SK-N-MC (cell line): ENCODE data around the gene LMBR1L.

Experiments
- DNase-seq: peaks from one replicate; pipeline ENCODE4 v3.0.0-alpha.2; 2011; ENCODE audit warnings: low read depth, low spot score
- H3K27ac ChIP-seq: fragments of 200-600 bp; sonication (generic); 2 replicates; pipeline ENCODE4 v1.5.1; 2016; ENCODE audit warnings: mixed run types
- H3K36me3 ChIP-seq: fragments of 200-600 bp; sonication (generic); 2 replicates; pipeline ENCODE4 v1.6.1; 2017; ENCODE audit warnings: antibody characterized with exemption, low read length, mixed read lengths; ENCODE audit not compliant: insufficient read depth
- H3K4me3 ChIP-seq: fragments of 200-600 bp; sonication (generic); 2 replicates; pipeline ENCODE4 v1.5.1; 2016
- H3K9ac ChIP-seq: fragments of 200-600 bp; sonication (generic); 2 replicates; pipeline ENCODE4 v1.8.0; 2017; ENCODE audit warnings: mixed run types, mixed read lengths; ENCODE audit not compliant: insufficient read length
- H3K9me3 ChIP-seq: fragments of 200-600 bp; sonication (generic); 2 replicates; pipeline ENCODE4 v1.6.1; 2017; ENCODE audit warnings: low read depth, mild to moderate bottlenecking, antibody characterized with exemption, low read length, moderate library complexity, mixed read lengths
- EZH2 ChIP-seq: fragments of 200-600 bp; sonication (generic); IDR thresholded peaks from one replicate; pipeline ENCODE4 v1.6.1; 2017; ENCODE audit warnings: antibody characterized with exemption
- FOXP2 ChIP-seq: optimal IDR thresholded peaks from 2 replicates; pipeline ENCODE3; 2011; ENCODE audit warnings: mild to moderate bottlenecking, moderate library complexity; ENCODE audit not compliant: insufficient read depth; ENCODE audit errors: extremely low read length, control extremely low read depth
- POLR2AphosphoS5 ChIP-seq: IDR thresholded peaks from 2 replicates; pipeline ENCODE4 v1.6.1; 2012; ENCODE audit warnings: mild to moderate bottlenecking, low read depth, low read length, borderline replicate concordance

LMBR1L gene

DNA sequence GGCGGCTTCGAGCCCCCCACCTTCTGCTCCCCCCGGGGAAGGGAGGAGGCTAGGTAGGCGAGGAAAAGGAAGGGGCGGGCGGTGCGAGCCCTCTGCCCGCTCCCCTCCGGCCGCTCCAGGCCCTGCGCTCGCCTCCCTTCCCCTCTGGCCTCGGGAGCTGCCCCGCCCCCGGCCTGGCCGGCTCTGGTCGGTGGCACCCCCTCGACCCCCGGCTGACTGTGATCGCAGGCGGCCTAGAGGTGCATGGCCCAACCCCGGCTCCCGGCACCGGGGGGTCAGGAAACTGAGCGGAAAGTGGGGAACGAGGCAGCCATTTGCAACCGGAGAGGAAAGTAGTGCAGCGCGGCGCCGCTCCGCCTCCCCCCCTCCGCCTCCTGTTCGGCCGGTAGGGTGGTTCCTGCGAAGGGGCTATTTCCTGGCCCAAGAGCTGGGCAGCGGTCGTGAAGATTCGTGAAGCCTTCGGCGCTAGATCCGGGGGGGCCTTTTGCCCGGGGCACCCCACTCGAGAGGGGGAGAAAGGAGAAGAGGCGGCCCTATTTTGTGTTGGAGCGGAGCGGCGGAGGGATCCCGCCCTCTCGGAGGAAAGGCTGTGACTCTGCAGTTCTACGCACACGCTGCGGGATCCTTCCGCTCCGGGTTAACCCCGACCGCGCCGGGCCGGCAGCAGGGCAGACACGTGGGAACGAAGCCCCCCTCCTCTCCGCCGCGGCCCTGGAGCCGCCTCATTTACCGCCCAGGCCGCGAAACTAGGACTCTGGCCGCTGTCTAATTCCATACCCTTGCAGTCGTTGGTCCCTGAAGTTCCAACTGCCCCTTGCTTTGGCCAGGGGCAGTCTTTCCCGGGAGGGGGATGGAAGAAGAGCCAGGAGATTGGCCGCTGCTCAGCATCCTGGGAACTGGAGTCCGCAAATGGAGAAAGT lies 50.1 kb downstream of the LMBR1L start, which contains the start of gene KMT2D:
KMT2D (minus strand) TSS at position 558 of the 920 bp plus-strand sequence. CDS start 5,470 bp downstream, outside the sequence.
- Histone ChIP-seq H3K4me3 (peak within 1 kb of the TSS; percentile 95), H3K27ac (peak within 1 kb of the TSS; percentile 97), H3K9me3 (no peaks in the 10 kb centered on the region), H3K36me3 (peaks cover 3% of the 10 kb centered on the region; the same call in 1 of the 2 replicates), H3K9ac (peak within 1 kb of the TSS; percentile 98)
- DNase-seq = peak; percentile 78
- peak; percentile 83 for TF ChIP-seq POLR2AphosphoS5
- no peak for TF ChIP-seq EZH2

DNA sequence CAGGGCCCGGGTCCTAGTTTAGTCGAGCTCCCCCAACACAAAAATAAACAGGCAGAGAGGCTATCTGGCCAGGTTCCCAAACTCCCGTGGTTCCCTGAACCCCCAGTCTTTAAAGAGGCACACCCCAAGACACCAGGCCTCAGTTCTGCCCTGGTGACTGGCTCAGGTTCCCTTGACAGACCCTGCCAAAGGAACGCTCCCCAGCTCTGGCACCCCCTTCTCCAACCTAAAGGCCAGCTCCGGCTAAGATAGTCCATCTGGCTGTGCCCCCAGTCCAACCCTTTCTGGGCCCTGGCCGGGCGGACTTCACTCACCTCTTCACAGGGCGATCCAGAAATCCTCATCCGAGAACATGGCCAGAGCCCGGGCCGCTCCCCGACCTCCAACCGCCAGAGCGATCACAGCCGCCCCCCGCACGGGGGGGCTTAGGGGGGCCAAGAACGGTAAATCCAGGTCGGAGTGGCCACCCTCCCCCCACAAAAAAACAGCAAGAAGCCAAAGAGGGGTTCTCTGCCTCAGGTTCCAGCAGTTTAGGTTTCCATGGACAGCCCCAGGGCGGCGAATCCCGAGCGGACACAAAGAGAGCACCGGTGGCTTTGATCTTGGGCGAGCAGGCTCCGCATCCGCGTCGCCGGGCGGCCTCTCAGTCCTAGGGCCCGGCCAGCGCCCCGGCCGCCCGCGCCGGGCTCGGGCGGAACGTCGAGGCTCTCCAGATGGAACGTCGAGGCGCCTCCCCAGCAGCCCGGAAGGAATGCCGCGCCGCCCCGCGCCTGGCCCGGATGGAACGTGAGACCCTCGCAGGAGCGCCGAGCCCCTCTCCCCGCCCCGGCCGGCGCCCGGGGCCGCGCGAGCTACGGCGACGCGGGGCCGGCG lies 51.1 kb downstream of the LMBR1L start:
- Histone ChIP-seq H3K9ac (peak overlapping the region; percentile 98), H3K36me3 (peaks cover 13% of the 10 kb centered on the region), H3K27ac (peak overlapping the region; percentile 97), H3K4me3 (peak overlapping the region; percentile 95), H3K9me3 (no peaks in the 10 kb centered on the region)
- TF ChIP-seq POLR2AphosphoS5 = no peak
- no peak for TF ChIP-seq FOXP2
- TF ChIP-seq EZH2 = no peak
- DNase-seq = no peak

DNA sequence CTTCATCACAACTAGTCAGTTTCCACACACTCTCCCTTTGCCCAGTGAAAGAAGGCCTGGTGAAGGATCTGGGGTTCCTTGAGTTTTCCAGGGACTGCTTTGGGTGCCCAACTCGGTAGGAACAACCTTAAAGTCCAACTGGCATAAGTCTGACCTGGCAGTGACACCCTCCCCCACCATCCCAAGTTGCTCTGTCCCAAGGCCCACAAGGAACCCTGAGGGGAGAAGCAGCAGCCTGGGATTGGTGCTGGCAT lies 51.7 kb downstream of the LMBR1L start:
- Histone ChIP-seq H3K4me3 (peak overlapping the region; percentile 95), H3K27ac (0 out of 2 replicates have a peak overlapping the region, but pooled peaks have one; percentile 97), H3K36me3 (peaks cover 18% of the 10 kb centered on the region), H3K9me3 (no peaks in the 10 kb centered on the region), H3K9ac (peak overlapping the region; percentile 98)
- DNase-seq = no peak
- TF ChIP-seq FOXP2 (no peak), POLR2AphosphoS5 (no peak), EZH2 (no peak)

DNA sequence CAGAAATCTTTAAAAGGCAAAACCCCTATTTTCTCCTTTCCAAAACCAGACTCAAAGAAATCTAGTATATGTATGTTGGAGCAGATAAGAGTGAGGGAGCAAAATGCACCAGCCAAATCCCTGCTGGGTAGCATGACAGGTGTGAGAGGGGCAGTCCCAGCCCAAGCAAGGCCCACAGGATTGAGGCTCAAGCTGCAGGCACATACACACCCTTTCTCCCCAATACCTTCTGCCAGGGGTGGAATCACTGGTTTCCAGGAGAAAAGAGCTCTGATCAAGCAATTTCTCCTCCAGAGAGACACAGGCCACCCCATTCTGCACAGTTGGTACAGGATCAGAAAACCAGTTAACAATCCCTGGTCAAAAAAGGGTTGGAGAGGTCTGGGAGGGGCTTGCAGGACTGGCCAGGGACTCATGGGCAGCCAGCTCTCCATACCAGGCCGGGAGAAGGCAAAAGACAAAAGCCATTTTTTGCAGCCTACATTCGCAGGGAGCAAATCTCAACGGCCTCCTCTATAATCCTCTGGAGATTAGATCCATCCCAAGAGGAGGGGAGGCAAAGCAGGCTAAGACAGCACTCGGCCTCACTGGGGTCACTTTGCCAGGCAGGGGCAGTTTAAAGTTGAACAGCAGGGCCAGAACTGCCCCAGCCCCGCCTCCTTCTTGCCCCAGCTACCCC lies 52.1 kb downstream of the LMBR1L start:
- Histone ChIP-seq H3K9me3 (no peaks in the 10 kb centered on the region), H3K27ac (no peak overlapping the region), H3K36me3 (peaks cover 23% of the 10 kb centered on the region), H3K9ac (peak overlapping the region; percentile 98), H3K4me3 (peak overlapping the region; percentile 95)
- no peak for DNase-seq
- TF ChIP-seq POLR2AphosphoS5 = no peak
- TF ChIP-seq EZH2 = no peak
- TF ChIP-seq FOXP2 = no peak

DNA sequence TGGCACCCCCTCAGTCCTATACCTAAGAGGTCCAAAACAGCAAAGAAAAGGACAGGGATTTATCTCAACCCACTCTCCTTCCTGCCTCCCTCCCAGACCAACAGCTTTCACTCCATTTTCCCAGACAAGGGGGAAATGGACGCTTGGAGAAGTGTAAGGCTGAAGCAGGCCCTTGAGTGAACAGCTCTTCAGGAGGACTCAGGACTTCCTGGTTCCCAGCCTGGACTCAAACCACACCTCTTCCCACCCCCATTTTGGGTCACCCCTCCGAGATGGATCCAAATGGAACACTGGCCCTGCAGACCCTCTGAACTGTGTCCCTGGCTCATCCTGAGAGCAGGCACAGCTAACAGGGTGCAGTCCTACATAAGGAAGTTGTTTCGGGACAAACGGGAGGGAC lies 52.8 kb downstream of the LMBR1L start:
- Histone ChIP-seq H3K9me3 (no peaks in the 10 kb centered on the region), H3K9ac (peak overlapping the region; percentile 98), H3K4me3 (peak overlapping the region; percentile 95), H3K36me3 (peaks cover 29% of the 10 kb centered on the region), H3K27ac (no peak overlapping the region; the same call in 1 of the 2 replicates)
- no peak for TF ChIP-seq FOXP2
- TF ChIP-seq EZH2 = no peak
- TF ChIP-seq POLR2AphosphoS5 = no peak
- no peak for DNase-seq

DNA sequence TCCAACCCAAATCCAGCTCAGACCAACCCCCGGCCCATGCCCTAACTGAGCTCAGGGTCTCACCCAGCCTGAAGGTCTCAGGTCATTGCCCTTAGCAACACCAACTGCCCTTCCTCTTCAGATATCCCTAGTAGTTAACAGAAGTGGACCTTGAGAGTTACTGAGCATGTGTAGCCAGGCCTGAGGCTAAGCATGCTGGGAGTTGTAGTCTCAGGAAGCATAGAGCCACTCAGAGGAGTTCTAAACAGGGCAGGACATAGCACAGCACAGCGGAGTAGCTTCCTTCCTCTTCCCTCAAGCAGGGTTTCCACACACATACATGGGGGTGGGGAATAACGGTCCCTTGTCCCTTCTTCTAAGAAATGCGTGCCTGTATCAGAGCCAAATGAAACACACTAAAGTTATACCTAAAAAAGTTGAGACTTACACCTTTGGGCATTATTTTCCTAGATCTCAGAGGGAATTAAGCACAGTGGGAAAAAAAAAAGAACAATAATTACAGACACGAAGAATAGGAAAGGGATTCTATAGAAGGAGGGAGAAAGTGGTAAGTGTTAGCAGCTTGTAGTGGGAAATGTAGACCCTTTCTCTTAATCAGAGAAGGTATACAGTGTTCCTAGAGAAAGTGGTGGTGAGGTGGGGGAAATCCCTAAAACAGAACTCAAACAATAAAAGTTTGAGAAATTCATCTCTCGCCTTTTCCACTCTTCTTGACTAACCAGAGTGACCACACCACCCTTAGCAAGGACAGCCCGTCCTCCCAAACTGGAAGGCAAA lies 54.5 kb downstream of the LMBR1L start:
- peak; percentile 62 for DNase-seq
- TF ChIP-seq POLR2AphosphoS5 = no peak
- no peak for TF ChIP-seq EZH2
- peak; percentile 38 for TF ChIP-seq FOXP2
- Histone ChIP-seq H3K4me3 (peak overlapping the region; percentile 95), H3K27ac (peak overlapping the region; percentile 84), H3K9ac (peak overlapping the region; percentile 98), H3K9me3 (no peaks in the 10 kb centered on the region), H3K36me3 (peaks cover 46% of the 10 kb centered on the region)

DNA sequence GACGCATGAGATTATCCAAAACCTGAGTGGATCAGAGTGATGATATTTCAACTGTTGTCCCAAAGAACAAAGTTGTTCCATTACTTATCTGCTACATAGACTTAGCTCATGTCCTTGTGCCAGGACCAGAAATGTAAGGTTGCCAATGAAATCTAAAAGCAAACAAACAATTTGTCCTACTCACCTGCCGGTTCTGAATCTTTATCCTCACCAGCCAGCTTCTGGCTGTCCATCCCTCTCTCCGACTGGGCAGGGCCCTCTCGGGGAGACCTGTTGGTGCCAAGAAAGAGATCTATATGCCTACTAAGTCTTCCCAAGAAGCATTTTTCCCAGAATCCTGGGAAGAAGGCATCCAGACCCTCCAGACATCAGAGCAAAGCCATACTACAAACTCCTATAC lies 55.6 kb downstream of the LMBR1L start:
- H3K36me3 ChIP-seq = peaks cover 57% of the 10 kb centered on the region
- no peak overlapping the region for H3K4me3 ChIP-seq
- H3K27ac ChIP-seq = no peak overlapping the region

More for the DNA sequence above, 55.6 kb downstream of the LMBR1L start:
- TF ChIP-seq EZH2 = no peak
- TF ChIP-seq POLR2AphosphoS5 = no peak
- no peak for TF ChIP-seq FOXP2
- no peak for DNase-seq
- no peak overlapping the region for H3K9ac ChIP-seq
- H3K9me3 ChIP-seq = no peaks in the 10 kb centered on the region
